ENCODE results near the gene CBFA2T3.

CBFA2T3 gene

DNA sequence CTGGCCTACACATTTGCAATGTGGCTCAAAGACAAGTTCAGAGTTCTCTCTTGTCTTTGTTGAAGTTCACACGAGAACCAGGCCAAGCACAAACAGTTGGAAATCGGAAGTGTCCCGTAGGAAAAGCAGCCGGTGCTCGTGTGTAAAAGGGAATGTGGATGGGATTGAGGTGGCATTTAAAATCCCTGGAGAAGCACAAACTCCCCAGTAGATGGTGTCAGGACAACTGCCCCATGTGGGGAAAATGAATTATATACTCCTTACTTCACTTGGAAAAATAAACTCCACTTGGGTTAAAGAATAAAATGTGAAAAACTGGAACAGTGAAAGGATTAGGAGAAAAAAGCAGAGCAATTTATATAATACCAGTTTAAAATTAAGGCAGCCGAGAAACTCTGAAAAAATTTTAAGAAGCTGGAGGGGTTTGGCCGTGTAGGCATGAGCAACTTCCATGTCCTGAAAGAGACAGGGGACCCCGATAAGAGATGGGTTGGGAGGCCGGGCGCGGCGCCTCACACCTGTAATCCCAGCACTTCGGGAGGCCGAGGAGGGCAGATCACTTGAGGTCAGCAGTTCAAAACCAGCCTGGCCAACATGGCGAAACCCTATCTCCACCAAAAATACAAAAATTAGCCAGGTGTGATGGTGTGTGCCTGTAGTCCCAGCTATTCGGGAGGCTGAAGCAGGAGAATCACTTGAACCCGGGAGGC, 28.1 kb downstream of the CBFA2T3 start:
- ChIA-PET POLR2A (no interaction called here), CTCF (interaction anchor here (1.5 kb wide), 1 partner anchor 13 kb away, joined by 4 read pairs; no protein-coding TSS in a partner anchor)
- TF ChIP-seq ZIC2 (tag by site-specific recombination; IDR thresholded peaks at IDR 0.05) (peak; percentile 56; the same call in 1 of the 2 replicates), CTCF (tag by site-specific recombination; IDR thresholded peaks at IDR 0.05) (0 out of 2 replicates have a peak, but pooled peaks have one; percentile 33)
- TF ChIP-seq, protein P1, sequence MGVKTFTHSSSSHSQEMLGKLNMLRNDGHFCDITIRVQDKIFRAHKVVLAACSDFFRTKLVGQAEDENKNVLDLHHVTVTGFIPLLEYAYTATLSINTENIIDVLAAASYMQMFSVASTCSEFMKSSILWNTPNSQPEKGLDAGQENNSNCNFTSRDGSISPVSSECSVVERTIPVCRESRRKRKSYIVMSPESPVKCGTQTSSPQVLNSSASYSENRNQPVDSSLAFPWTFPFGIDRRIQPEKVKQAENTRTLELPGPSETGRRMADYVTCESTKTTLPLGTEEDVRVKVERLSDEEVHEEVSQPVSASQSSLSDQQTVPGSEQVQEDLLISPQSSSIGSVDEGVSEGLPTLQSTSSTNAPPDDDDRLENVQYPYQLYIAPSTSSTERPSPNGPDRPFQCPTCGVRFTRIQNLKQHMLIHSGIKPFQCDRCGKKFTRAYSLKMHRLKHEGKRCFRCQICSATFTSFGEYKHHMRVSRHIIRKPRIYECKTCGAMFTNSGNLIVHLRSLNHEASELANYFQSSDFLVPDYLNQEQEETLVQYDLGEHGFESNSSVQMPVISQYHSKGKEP (tag by site-specific recombination; IDR thresholded peaks at IDR 0.05): no peak
- H3K4me1 ChIP-seq (ENCODE audit: control insufficient read depth, insufficient read depth, low read length): 0 out of 2 replicates have a peak, but pooled peaks cover 5% of the 10 kb centered on the region
- no peak overlapping the region for H3K27ac ChIP-seq (ENCODE audit: extremely low read depth, low read depth, low read length)
- H3K36me3 ChIP-seq (ENCODE audit: control insufficient read depth in 2 of 2, insufficient read depth in 1 of 2, low read length in 2 of 2): no peaks in the 10 kb centered on the region
- H3K9me3 ChIP-seq (ENCODE audit: control insufficient read depth, insufficient read depth, low read depth, low read length): no peaks in the 10 kb centered on the region
- H3K4me3 ChIP-seq (ENCODE audit: low read depth, low read length): no peak overlapping the region

DNA sequence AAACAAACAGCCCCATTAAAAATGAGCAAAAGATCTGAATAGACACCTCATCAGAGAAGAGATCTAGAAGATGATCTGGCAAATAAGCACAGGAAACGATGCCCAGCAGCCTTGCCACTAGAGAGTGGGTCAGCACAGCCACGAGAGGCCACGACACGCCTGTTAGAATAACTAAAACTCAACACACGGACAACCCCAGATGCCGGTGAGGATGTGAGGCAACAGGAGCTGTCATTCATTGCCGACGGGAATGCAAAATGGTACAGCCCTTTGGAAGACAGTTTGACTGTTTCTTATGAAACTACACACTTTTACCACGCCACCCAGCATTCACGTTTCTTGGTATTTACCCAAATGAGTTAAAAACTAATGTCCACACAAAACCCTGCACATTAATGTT, 31.5 kb downstream of the CBFA2T3 start:
- H3K9me3 ChIP-seq (ENCODE audit: control insufficient read depth, insufficient read depth, low read depth, low read length): no peaks in the 10 kb centered on the region

DNA sequence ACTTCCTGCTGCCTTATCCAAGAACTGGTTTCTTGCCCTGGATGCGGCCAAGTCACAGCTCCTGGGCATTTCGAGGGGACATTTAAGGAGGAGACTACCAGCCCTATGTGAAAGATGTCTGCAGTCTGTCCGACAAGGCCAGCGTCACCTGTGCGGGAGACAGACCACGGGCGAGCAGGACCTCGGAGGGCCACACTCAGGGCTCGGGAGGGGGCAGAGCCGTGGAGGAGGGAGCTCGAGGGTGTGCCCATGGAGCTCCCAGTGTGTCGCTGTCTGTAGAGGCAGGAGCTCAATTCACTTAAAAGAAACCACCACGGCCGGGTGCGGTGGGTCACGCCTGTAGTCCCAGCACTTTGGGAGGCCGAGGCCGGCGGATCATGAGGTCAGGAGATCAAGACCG, 33.3 kb downstream of the CBFA2T3 start:
- CTCF ChIA-PET: no interaction called here
- Histone ChIP-seq H3K9me3 (ENCODE audit: control insufficient read depth, insufficient read depth, low read depth, low read length) (no peaks in the 10 kb centered on the region), H3K36me3 (ENCODE audit: control insufficient read depth in 2 of 2, insufficient read depth in 1 of 2, low read length in 2 of 2) (no peaks in the 10 kb centered on the region), H3K4me3 (ENCODE audit: low read depth, low read length) (no peak overlapping the region), H3K4me1 (ENCODE audit: control insufficient read depth, insufficient read depth, low read length) (0 out of 2 replicates have a peak, but pooled peaks cover 5% of the 10 kb centered on the region), H3K27ac (ENCODE audit: extremely low read depth, low read depth, low read length) (no peak overlapping the region)
- POLR2A ChIA-PET: interaction anchor here (0.6 kb wide), 1 partner anchor 156 kb away, joined by 5 read pairs; no protein-coding TSS in a partner anchor
- TF ChIP-seq, protein P2, sequence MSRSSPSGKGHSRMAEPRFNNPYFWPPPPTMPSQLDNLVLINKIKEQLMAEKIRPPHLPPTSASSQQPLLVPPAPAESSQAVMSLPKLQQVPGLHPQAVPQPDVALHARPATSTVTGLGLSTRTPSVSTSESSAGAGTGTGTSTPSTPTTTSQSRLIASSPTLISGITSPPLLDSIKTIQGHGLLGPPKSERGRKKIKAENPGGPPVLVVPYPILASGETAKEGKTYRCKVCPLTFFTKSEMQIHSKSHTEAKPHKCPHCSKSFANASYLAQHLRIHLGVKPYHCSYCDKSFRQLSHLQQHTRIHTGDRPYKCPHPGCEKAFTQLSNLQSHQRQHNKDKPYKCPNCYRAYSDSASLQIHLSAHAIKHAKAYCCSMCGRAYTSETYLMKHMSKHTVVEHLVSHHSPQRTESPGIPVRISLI (tag by site-specific recombination; IDR thresholded peaks at IDR 0.05): no peak

More for the DNA sequence above, 31.5 kb downstream of the CBFA2T3 start:
- no peak overlapping the region for H3K4me3 ChIP-seq (ENCODE audit: low read depth, low read length)
- H3K27ac ChIP-seq (ENCODE audit: extremely low read depth, low read depth, low read length): no peak overlapping the region
- CTCF ChIA-PET: interaction anchor here (0.7 kb wide), 1 partner anchor 11 kb away, joined by 3 read pairs; no protein-coding TSS in a partner anchor
- TF ChIP-seq KLF7 (tag by site-specific recombination; IDR thresholded peaks at IDR 0.05; ENCODE audit: borderline replicate concordance): no peak
- TF ChIP-seq, protein P3, sequence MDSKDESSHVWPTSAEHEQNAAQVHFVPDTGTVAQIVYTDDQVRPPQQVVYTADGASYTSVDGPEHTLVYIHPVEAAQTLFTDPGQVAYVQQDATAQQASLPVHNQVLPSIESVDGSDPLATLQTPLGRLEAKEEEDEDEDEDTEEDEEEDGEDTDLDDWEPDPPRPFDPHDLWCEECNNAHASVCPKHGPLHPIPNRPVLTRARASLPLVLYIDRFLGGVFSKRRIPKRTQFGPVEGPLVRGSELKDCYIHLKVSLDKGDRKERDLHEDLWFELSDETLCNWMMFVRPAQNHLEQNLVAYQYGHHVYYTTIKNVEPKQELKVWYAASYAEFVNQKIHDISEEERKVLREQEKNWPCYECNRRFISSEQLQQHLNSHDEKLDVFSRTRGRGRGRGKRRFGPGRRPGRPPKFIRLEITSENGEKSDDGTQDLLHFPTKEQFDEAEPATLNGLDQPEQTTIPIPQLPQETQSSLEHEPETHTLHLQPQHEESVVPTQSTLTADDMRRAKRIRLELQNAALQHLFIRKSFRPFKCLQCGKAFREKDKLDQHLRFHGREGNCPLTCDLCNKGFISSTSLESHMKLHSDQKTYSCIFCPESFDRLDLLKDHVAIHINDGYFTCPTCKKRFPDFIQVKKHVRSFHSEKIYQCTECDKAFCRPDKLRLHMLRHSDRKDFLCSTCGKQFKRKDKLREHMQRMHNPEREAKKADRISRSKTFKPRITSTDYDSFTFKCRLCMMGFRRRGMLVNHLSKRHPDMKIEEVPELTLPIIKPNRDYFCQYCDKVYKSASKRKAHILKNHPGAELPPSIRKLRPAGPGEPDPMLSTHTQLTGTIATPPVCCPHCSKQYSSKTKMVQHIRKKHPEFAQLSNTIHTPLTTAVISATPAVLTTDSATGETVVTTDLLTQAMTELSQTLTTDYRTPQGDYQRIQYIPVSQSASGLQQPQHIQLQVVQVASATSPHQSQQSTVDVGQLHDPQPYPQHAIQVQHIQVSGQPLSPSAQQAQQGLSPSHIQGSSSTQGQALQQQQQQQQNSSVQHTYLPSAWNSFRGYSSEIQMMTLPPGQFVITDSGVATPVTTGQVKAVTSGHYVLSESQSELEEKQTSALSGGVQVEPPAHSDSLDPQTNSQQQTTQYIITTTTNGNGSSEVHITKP (tag by site-specific recombination; IDR thresholded peaks at IDR 0.05): peak; percentile 69
- POLR2A ChIA-PET: no interaction called here
- no peaks in the 10 kb centered on the region for H3K36me3 ChIP-seq (ENCODE audit: control insufficient read depth in 2 of 2, insufficient read depth in 1 of 2, low read length in 2 of 2)
- H3K4me1 ChIP-seq (ENCODE audit: control insufficient read depth, insufficient read depth, low read length): 0 out of 2 replicates have a peak, but pooled peaks cover 5% of the 10 kb centered on the region

Measured in HEK293 (cell line).